B cell (primary cell): ENCODE measurements around the gene IL6ST.

Source experiments
- EZH2 ChIP-seq: IDR thresholded peaks from 2 replicates; pipeline ENCODE4 v1.6.1; 2012; ENCODE audit warnings: borderline replicate concordance, low read depth, mild to moderate bottlenecking, moderate library complexity, low read length; ENCODE audit not compliant: insufficient read depth, poor library complexity, severe bottlenecking
- TF ChIP-seq, protein P1 (sequence below): fragments of 200-600 bp; IDR thresholded peaks from one replicate; pipeline ENCODE4 v1.8.0; 2022; ENCODE audit warnings: antibody characterized with exemption, mild to moderate bottlenecking

DNA sequence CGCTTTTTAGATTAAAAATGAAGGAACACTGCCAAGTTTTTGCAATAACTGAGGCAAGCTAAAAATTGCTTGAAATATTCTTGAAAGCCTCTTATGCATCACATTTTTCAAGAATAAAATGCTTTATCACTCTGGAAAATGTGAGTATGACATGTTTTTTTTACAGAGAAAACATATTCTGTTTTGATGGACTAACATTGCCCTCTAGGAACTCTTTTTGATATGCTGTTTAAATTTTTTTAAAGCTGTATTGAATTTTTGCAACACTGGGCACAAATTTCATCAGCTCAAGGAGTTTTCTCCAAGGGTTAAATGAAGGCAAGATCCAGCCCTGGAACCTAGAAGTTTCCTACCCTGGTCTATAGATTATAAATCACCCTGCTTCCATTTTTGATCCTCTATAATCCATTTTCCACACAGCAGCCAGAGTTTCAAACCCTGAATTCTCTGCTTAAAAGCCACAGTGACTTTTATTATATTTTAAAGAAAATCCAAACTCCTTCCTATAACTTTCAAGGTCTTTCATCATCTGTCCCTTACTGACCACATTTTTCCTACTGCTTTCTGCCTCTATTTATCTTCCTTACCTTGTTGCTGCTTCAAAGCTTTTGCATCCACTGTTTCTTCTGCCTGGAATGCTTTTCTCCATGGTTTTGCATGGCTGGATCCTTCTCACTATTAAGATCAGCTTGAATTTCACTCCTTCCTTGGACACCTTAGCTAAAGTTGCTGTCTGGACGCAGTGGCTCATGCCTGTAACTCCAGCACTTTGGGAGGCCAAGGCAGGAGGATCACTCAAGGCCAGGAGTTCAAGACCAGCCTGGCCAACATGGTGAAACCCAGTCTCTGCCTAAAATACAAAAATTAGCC lies 82.7 kb downstream of the IL6ST start:
- TF ChIP-seq, protein P1, sequence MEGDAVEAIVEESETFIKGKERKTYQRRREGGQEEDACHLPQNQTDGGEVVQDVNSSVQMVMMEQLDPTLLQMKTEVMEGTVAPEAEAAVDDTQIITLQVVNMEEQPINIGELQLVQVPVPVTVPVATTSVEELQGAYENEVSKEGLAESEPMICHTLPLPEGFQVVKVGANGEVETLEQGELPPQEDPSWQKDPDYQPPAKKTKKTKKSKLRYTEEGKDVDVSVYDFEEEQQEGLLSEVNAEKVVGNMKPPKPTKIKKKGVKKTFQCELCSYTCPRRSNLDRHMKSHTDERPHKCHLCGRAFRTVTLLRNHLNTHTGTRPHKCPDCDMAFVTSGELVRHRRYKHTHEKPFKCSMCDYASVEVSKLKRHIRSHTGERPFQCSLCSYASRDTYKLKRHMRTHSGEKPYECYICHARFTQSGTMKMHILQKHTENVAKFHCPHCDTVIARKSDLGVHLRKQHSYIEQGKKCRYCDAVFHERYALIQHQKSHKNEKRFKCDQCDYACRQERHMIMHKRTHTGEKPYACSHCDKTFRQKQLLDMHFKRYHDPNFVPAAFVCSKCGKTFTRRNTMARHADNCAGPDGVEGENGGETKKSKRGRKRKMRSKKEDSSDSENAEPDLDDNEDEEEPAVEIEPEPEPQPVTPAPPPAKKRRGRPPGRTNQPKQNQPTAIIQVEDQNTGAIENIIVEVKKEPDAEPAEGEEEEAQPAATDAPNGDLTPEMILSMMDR = no peak
- TF ChIP-seq EZH2 = no peak
